GM11168 (cell line): ENCODE results near the gene RBM43.
"Not testable (repeated sequence)": the region's sequence is repeated elsewhere in the genome, so short reads cannot be mapped to it uniquely, and the experiment has no call there.

Experiments used
- in situ Hi-C: fragments of 300-500 bp; cut with MboI; formaldehyde crosslinking; loops from one replicate; pipeline ENCODE4 v1.12.0; 2022; ENCODE audit warnings: low sequenced_read_pairs; ENCODE audit not compliant: unreplicated experiment

RBM43 gene

GRCh38 chr2:151261231-151261976, at the start of gene RBM43:
Gene RBM43 (minus strand): TSS chr2:151261863. CDS start chr2:151261727, 136 bp downstream.
- in situ Hi-C loops: no loop called here

GRCh38 chr2:151310313-151310712, 48.6 kb upstream of the RBM43 start:
- in situ Hi-C loops: not testable (repeated sequence)

- in situ Hi-C loops: no loop called here
Measured at GRCh38 chr2:151306621-151307020, 45.0 kb upstream of the RBM43 start.

GRCh38 chr2:151305129-151305691, 43.5 kb upstream of the RBM43 start:
- in situ Hi-C loops: no loop called here

- in situ Hi-C loops: no loop called here
Measured at GRCh38 chr2:151302879-151303278, 41.2 kb upstream of the RBM43 start.

GRCh38 chr2:151302404-151302803, 40.7 kb upstream of the RBM43 start:
- in situ Hi-C loops: no loop called here

- in situ Hi-C loops: no loop called here
Measured at GRCh38 chr2:151299920-151300539, 38.4 kb upstream of the RBM43 start.

GRCh38 chr2:151297882-151298281, 36.2 kb upstream of the RBM43 start:
- in situ Hi-C loops: no loop called here

GRCh38 chr2:151295926-151296325, 34.3 kb upstream of the RBM43 start:
- in situ Hi-C loops: not testable (repeated sequence)

GRCh38 chr2:151292546-151292945, 30.9 kb upstream of the RBM43 start:
- in situ Hi-C loops: no loop called here

GRCh38 chr2:151292141-151292540, 30.5 kb upstream of the RBM43 start:
- in situ Hi-C loops: no loop called here

GRCh38 chr2:151291224-151291623, 29.6 kb upstream of the RBM43 start:
- in situ Hi-C loops: no loop called here

GRCh38 chr2:151289972-151290866, 28.6 kb upstream of the RBM43 start:
- in situ Hi-C loops: no loop called here

- in situ Hi-C loops: no loop called here
Measured at GRCh38 chr2:151287513-151288250, 26.0 kb upstream of the RBM43 start.

GRCh38 chr2:151282401-151282800, 20.7 kb upstream of the RBM43 start:
- in situ Hi-C loops: no loop called here

- in situ Hi-C loops: no loop called here
Measured at GRCh38 chr2:151280271-151280670, 18.6 kb upstream of the RBM43 start.

- in situ Hi-C loops: no loop called here
Measured at GRCh38 chr2:151278487-151278886, 16.8 kb upstream of the RBM43 start.

GRCh38 chr2:151277067-151277466, 15.4 kb upstream of the RBM43 start:
- in situ Hi-C loops: no loop called here

GRCh38 chr2:151275291-151275690, 13.6 kb upstream of the RBM43 start:
- in situ Hi-C loops: no loop called here

GRCh38 chr2:151271824-151272223, 10.2 kb upstream of the RBM43 start:
- in situ Hi-C loops: no loop called here
